NCI-H460 (cell line): ENCODE results near the gene CREB3L1. TPM values are rescaled to one million over a fixed set of nuclear protein-coding genes. Genes with fewer than 3 reads are reported as not detected.
"Not testable (repeated sequence)": the region's sequence is repeated elsewhere in the genome, so short reads cannot be mapped to it uniquely, and the experiment has no call there.

ENCODE experiments used
- DNase-seq: peaks from one replicate; pipeline ENCODE4 v3.0.0-alpha.2; 2016; ENCODE audit warnings: low read depth; ENCODE audit errors: extremely low read depth
- total RNA-seq: library from RNA; depleted of rRNA; stranded (reverse); fragments of >200 nt; shearing (Covaris generic); gene quantifications from 2 replicates; pipeline ENCODE4 v1.2.3, GENCODE V29; 2014

CREB3L1 gene
- total RNA-seq, 1 experiment from 2014 or later, result 1.7 TPM

DNA sequence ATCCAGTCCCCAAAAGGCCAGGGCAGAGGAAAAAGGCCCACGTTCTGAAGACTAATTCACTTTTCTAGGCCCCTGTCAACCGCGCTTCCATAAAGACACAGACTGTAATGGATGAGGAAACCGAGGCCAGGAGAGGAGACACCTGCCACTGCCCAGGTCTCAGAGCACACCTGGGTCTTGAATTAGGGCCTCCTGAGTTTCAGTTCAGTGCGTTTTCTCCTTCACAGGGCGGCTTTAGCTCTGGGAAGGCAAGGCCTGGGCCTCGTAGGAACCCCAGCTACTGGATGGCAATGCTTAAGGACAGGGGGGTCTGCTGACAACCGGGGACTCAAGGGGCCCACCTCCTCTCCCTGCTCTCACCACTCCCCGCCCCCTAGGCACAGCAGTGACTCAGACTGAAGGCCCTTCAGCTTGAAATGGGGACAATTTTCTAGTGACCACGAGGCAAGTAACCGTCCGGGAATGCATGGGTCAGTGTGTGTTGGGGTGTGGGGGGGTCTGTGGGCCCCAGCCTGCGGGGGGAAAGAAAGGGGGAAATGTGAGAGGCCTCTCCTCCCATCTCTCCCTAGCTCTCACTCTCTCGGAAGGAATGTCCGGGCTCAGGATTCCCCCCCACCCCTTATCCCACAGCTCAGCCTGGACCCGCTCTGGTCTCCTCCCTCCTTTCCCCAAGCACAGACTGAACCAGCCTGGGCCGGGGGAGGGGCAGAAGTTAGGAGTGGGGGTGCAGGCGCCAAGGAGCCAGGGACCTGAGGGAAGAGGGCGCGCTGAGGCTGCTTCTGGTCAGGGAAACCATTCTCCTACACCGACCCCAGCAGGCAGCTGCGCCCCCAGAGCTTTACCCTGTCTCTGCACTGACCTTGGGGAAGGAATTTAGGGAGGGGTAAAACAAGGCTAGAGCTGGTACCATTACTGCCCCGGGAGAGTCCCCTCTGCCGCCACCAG lies 17.2 kb downstream of the CREB3L1 start:
- DNase-seq, result no peak

DNA sequence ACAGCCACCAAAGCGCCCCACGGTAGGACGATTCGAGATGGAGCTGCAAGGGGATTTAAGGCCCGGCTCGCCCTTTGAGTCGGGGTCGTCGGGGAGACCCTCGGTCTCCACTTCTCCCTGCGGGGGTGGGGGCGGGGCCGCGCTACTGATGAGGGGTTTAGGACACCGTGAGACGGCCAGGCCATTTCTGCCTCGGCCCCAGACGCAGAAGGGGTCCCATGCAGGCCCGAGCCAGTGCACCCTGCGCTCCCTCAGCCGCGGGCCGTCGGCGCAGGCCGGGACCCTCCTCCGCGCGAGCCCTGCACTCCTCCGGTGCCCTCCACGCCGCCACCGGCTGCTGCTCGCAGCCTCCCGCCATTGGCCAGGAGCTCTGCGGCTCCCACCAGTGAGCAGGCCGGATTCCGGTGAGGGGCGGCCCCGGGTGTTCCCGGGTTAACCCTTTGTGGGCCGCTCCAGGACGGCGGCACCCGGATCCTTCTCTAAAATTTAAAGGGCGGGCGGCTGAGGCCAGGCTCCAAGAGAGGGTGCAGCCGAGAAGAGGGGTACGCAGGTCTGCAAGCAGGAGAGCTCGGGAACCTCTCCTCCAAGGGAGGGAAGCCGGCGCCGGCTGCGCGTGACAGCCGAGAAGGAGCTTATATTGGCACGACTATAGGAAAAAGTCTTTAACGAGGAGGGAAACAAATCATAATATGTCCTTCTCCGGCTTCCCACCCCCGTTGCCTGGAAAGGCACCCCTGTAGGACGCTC lies 18.0 kb downstream of the CREB3L1 start:
- peak; percentile 46 for DNase-seq

DNA sequence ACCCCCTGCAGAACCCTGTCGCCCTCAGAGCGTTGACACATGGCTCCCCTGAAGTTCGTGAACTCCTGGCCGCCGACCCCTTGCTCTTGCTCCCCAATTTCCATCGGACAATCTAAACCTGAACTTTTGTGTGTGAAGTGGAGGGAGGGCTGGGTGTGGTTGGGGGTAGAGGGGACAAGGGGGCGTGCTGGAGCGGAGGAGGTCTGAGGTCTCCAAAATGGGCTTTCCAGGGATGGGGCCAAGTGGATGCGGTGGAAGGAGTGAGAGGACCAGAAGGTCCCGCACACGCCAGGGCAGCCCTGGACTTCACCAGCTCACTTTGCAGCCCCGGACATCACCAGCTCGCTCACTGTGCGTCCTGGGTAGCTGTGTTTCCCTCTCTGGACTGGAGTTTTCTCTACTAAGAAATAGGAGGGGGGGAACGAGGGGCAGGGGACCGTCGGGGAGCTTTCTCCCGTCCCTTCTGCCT lies 18.6 kb downstream of the CREB3L1 start:
- no peak for DNase-seq

DNA sequence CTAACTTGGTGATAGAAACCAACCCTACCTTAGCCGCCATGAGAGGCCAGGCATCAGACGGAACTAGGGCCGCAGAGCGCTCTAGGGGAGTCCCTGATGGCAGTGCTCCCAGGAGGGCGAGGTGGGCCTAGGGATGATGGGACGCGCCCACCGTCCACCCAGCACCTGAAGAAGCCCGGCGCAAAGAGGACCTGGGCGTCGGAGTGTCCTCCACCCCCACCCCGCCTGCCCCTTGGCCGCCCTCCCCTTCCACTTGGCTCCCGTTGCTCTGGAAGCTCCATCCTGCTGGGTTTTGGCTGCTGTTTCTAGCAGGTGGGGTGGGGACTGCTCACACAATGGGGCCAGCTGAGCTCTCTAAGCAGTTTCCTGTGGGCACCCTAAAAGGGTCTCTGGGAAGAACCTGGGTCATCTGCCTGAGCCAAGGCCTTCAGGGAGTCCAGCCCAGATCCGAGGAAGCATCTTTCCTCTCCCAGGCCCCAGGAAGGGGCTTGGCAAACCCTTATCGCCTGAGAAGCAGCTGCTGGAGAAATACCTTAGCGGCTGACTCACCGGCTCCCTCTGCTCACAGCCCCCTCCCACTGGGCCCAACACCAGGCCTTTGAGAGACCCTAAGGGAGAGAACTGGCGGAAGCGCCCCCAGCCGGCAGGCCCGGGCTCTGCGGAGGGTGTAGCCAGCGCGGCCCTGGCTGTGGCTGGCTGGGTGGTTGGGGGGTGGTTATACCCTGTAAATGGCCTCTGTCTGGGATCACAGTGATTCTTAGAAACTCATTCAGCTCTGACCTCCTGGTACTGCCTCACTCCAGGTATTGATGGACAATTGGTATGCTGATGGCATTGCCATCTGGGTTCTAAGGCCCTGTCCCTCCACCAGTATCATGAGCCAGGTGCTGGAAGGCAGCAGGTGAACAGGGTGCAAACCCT lies 19.3 kb downstream of the CREB3L1 start:
- DNase-seq, result no peak

DNA sequence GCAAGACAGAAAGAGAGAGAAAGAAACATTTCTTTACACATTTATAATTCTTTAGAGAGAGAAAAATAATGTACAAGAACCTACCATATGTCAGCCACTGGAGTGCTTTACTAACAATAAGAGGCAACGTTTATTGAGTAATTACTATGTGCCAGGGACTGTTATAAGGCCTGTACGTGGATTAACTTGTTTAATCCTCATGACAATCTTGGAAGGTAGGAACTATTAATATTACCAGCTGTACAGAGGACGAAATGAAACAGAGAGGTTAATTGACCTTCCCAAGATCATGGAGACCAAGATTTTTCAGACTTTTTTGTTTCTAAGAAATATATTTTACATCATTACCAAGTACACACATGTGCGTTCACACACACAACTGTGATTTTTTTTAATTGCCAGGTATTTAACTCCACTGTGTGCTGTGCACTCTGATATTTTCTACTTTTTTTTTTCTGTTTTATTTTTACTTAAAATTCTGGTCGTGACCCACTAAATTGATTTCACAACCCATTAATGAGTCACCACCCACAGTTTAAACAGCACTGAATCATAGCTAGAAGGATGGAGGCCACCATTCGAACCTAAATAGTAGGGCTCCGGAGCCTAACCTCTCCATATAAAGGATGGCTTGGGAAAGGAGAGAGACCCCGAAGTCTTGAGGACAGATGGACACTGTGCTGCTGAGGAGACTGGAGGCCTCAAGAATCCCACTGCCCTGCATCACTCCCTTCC lies 21.4 kb downstream of the CREB3L1 start:
- no peak for DNase-seq

DNA sequence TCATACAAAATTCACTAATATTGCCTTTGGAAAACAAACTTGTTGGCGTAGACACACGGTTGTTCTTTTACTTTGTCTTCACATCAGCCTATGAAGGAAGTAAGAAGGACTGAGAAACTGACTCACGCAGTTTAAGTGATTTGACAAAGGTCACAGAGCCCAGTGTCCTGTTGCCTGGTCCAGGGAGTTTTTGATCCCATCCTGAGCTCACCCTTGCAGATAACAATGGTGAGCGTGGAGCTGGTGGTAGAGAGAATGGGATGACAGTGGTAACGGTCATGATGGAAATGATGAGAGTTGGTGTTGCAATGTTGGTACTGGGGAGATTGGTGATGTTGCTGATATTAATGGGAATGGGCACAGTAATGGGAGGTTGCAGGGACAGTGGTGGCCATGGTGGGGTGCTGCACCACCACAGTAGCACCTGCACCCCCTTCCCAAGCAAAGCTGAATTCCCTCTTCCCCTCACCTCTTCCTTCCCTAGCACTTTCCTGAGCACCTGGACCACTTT lies 22.0 kb downstream of the CREB3L1 start:
- no peak for DNase-seq

DNA sequence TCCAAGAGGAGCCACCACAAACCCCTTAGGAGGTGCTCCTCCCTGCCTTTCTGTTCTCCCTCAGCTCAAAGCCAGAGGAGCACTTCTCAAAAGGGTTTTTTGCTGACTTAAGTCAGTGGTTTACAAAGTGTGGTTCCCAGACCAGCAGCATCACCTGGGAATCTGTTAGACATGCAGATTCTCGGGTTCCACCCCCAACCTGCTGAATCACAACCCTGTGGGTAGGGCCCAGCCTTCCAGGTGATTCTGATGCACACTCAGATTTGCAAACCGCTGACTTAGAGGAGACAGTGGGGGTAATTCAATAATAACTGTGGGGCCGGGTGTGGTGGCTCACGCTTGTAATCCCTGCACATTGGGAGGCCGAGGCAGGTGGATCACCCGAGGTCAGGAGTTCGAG lies 22.8 kb downstream of the CREB3L1 start:
- no peak for DNase-seq

DNA sequence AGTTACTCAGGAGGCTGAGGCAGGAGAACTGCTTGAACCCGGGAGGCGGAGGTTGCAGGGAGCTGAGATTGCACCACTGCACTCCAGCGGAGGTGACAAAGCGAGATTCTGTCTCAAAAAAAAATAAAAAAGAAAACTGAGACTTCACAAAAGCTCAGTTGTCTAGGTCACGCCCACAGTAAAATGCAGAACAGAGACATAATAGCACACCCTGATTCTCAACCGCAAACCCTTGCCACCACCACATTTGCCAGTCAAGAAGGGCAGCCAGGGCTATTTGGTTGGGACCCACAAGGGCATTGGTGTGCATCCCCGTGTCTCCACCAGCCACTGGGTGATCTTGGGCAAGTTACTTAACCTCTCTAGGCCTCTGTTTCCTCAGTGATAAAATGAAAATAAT lies 25.4 kb downstream of the CREB3L1 start:
- DNase-seq, result no peak

DNA sequence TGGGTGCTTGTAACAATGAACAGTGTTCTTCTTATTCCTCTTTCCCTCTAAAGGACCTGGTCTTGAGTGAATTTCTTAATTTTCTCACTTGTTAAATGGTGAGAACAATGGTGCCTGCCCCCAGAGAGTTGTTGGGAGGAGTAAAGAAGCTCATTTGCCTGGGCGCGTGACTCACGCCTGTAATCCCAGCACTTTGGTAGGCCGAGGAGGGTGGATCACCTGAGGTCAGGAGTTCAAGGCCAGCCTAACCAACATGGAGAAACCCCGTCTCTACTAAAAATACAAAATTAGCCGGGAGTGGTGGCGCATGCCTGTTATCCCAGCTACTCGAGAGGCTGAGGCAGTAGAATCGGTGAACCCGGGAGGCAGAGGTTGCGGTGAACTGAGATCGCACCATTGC lies 26.6 kb downstream of the CREB3L1 start:
- DNase-seq, result not testable (repeated sequence)

DNA sequence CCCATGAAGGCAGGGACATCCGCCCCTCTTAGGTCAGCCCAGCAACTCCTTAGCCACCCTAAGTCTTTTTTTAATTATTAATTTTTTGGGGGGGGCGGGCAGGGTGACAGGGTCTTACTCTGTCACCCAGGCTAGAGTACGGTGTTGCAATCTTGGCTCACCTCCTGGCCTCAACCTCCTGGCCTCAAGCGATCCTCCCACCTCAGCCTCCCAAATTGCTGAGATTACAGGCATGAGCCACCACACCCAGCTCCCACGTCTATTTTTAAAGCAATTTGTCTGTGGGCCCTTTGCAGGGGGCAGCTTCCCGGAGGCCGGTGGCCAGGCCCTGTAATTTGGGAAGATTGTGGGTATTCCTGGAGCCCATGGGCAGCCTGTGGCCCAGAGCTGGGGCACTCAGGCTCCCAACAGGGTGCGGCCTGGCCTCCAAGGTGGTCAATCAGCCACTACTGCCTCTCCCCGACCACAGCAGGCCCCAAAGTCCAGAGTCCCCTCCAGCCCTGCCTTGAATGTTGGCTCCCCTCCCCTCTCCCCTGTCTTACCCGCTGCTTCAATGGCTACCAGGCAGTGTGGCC lies 27.2 kb downstream of the CREB3L1 start:
- DNase-seq, result no peak

DNA sequence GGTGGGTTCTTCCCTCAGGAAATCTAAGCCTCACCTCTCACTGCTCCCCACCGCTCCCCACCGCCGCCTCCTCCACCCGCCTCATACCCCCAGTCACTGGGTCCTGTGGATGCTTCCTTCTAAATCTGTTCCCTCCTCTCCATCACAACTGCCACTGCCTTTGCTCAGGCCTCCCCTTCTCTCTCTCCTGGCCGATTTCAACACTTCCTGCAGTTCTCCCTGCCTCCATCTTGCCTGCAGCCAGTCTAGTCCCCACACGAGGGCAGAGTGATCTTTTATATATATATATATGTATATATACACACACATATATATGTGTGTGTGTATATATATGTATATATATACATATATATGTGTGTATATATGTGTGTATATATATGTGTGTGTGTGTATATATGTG lies 27.8 kb downstream of the CREB3L1 start:
- no peak for DNase-seq

DNA sequence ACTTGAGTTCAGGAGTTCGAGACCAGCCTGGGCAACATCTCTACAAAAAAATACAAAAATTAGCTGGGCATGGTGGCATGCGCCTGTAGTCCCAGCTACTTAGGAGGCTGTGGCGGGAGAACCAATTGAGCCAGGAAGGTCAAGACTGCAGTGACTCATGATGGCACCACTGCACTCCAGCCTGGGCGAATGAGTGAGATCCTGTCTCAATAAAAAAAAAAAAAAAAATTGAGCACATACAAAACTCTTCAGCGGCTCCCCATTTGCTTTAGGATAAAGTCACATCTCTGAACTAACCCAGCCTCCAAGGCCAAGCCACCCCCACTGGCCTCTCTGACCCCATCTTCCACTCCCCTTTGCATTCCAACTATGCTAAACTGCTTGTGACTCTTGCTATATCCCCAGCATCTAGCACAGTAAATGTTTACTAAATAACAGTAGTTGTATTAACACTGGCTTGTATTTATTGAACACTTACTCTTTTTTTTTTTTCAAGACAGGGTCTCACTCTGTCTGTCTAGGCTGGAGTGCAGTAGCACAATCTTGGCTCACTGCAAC lies 28.9 kb downstream of the CREB3L1 start:
- no peak for DNase-seq

DNA sequence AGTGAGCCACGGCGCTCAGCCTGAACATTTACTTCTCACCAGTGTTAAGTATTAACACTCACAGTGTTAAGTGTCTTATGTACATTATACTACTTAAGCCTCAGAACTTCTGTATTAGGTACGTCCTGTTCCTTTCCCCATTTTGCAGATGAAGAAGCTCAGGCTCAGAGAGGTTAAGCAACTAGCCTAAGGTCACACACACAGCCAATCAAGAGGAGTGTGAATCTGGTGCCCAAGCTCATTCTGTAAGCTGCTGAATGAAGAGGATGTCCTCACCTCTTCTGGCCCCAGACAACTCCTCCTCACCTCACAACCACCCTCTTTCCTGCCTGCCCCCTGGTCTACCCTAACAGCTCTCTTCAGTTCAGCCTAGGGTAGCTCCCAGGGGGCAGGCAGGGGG lies 29.9 kb downstream of the CREB3L1 start:
- no peak for DNase-seq

DNA sequence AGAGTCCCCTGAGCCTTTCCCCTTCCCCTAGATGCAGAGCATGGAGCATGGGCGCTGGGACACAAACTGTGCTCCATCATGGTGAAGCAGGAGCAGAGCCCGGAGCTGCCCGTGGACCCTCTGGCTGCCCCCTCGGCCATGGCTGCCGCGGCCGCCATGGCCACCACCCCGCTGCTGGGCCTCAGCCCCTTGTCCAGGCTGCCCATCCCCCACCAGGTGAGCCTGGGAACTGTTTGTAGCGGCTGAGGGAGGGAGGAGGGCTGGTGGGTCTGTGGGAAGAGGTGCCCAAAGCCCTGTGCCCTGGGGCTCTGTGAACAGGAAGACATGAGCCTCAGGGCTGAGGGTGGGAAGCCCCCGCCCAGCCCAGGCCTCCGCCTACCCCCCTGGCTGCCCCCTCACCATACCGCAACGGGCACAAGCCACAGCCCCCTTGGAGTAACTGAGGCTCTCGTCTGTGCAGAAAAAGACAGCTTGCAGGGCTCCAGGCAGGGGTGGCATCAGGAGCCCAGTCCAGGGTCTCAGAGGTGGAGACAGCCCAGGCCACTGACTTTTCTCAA lies 30.4 kb downstream of the CREB3L1 start:
- DNase-seq, result no peak

DNA sequence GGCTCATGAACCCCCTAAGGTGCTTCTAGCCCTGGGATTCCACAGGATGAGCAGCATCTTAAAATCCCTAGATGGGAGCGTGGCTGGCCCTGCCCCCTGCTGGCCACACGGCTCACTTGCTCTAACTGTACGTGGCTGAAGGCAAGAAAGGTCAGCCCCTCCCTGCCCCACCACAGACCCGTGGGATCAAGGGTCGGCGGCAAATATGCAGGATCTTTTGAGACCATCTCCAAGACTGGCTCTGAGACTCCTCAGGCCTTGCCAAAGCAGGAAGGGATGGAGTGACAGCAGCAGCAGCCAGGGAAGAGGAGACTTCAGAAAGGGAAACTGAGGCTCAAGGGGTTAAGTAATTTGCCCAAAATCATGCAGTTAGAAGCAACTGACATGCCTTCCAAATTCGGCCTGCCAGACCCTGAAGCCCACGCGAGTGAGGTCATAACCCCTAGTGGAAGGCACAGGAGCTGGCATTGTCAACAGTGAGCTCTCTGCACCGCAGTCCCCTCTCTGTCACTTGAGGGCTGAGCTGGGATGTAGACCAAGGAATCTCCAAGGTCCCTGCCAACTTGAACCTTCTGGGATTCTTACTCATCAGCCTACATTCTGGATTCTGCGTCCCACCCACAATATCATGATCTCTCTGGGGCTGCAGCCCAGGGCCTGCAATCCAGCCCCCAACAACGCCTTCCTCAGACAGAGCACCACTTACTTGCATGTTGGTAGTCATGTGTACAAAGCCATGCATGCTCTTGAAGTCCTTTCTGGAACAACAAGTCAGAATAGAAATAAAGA lies 31.4 kb downstream of the CREB3L1 start:
- DNase-seq, result peak; percentile 40

DNA sequence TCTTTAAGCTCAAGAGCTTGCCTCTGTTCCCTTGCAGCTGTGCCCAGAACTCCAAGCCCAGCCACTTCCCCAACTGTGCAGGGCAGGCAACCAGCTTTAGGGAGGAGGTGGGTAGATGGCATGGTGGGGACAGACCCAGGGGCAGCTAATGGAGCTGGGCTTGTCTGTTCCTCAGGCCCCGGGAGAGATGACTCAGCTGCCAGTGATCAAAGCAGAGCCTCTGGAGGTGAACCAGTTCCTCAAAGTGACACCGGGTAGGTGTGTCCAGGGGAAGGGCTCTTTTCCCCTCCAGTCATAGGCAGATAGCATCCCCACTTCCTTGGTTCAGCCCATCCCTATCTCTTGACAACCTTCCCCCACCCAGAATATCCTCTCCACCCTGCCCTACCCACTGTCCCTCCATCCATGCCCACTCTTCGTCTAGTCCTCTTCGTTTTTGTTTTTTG lies 32.4 kb downstream of the CREB3L1 start:
- DNase-seq, result no peak

DNA sequence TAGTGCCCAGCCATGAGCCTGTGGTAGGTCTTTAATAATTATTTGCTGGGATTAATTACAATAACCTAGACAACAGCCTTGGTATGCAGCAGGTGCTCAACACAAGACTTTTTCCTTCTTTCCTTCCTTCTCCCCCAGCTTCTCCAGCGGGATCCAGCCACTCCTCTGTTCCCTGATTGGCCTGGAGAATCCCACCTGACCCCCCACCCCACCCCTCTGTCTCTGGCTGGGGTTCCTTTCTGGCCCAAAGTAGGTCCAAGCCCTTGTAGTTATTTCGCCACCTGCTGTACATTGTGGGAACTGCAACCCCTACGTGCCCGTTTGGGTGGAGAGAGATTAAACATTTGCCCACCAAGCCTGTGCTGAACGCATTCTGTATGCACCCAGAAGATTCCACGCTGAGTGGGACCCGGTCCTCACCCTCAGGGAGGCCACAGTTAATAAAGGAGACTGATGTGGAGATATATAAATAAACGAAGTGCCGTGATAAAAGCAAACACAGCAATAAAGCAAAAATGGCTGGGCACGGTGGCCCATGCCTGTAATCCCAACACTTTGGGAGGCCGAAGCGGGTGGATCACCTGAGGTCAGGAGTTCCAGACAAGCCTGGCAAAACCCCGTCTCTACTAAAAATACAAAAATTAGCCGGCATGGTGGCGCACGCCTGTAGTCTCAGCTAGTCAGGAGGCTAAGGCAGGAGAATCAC lies 37.7 kb downstream of the CREB3L1 start:
- peak; percentile 54 for DNase-seq
